ENCODE data around the gene EP400.

Gene EP400

DNA sequence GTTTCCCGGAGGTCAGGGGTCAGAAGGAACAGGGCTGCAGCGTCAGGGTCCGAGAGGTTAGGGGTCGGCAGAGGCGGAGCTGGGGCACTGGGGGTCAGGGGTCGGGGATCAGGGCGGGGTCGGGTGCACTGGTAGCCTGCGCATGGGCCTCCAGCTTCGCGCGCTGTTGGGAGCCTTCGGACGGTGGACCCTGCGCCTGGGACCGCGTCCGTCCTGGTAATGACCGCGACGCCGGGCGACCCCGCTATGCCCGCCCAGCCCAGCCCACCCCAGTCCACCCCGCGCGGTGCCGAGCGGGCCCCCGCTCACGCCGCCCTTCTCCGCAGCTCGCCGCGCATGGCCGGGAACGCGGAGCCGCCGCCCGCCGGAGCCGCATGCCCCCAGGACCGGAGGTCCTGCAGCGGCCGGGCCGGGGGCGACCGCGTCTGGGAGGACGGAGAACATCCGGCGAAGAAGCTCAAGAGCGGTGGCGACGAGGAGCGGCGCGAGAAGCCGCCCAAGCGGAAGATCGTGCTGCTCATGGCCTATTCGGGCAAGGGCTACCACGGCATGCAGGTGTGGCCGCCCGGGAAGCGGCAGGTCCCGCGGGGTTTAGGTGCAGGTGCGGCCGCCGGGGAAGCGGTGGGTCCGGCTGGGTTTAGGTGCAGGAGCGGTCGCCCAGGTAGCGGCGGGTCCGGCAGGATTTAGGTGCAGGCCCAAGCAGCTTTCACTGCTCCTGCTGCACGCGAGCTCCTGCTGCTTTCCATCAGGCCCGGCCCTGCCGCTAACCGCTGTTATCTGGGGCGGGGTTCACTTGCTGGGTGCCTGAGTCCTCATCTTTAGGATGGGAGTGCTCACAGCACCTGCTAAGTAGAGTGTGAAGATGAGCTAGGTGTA is 19.9 kb upstream of the EP400 start (continued):
- TF ChIP-seq, protein P1, sequence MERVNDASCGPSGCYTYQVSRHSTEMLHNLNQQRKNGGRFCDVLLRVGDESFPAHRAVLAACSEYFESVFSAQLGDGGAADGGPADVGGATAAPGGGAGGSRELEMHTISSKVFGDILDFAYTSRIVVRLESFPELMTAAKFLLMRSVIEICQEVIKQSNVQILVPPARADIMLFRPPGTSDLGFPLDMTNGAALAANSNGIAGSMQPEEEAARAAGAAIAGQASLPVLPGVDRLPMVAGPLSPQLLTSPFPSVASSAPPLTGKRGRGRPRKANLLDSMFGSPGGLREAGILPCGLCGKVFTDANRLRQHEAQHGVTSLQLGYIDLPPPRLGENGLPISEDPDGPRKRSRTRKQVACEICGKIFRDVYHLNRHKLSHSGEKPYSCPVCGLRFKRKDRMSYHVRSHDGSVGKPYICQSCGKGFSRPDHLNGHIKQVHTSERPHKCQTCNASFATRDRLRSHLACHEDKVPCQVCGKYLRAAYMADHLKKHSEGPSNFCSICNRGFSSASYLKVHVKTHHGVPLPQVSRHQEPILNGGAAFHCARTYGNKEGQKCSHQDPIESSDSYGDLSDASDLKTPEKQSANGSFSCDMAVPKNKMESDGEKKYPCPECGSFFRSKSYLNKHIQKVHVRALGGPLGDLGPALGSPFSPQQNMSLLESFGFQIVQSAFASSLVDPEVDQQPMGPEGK (tag by site-specific recombination; IDR thresholded peaks at IDR 0.05) = no peak
- TF ChIP-seq ZEB2 (tag by site-specific recombination; IDR thresholded peaks at IDR 0.05) (no peak), ZNF677 (tag by site-specific recombination; IDR thresholded peaks at IDR 0.05) (no peak), ZNF610 (tag by site-specific recombination; IDR thresholded peaks at IDR 0.05; ENCODE audit: borderline replicate concordance) (peak; percentile 62; the same call in 1 of the 2 replicates), ZNF394 (tag by site-specific recombination; IDR thresholded peaks at IDR 0.05; ENCODE audit: borderline replicate concordance) (no peak), ZNF23 (tag by site-specific recombination; IDR thresholded peaks at IDR 0.05; ENCODE audit: borderline replicate concordance) (no peak), ZSCAN16 (tag by site-specific recombination; IDR thresholded peaks at IDR 0.05) (0 out of 2 replicates have a peak, but pooled peaks have one; percentile 3), ZNF10 (tag by site-specific recombination; IDR thresholded peaks at IDR 0.05) (peak; percentile 78), KLF16 (tag by site-specific recombination; IDR thresholded peaks at IDR 0.05) (no peak), GLIS1 (tag by site-specific recombination; IDR thresholded peaks at IDR 0.05) (no peak), KLF7 (tag by site-specific recombination; IDR thresholded peaks at IDR 0.05; ENCODE audit: borderline replicate concordance) (0 out of 2 replicates have a peak, but pooled peaks have one; percentile 32), ZNF121 (tag by site-specific recombination; IDR thresholded peaks at IDR 0.05) (no peak), KLF8 (tag by site-specific recombination; IDR thresholded peaks at IDR 0.05) (peak; percentile 49; the same call in 1 of the 2 replicates), ZFP41 (tag by site-specific recombination; IDR thresholded peaks at IDR 0.05; ENCODE audit: borderline replicate concordance) (no peak), ZNF341 (tag by site-specific recombination; IDR thresholded peaks at IDR 0.05; ENCODE audit: low read depth) (peak; percentile 26; the same call in 1 of the 2 replicates), ZNF24 (tag by site-specific recombination; IDR thresholded peaks at IDR 0.05) (no peak), ZNF140 (tag by site-specific recombination; IDR thresholded peaks at IDR 0.05) (no peak), ZNF416 (tag by site-specific recombination; IDR thresholded peaks at IDR 0.05) (no peak), ZNF76 (tag by site-specific recombination; IDR thresholded peaks at IDR 0.05; ENCODE audit: borderline replicate concordance, low read depth) (peak; percentile 36; the same call in 1 of the 2 replicates), ZNF335 (tag by site-specific recombination; conservative IDR thresholded peaks at IDR 0.05) (peak; percentile 50), ZNF785 (tag by site-specific recombination; IDR thresholded peaks at IDR 0.05) (no peak), ZNF366 (tag by site-specific recombination; conservative IDR thresholded peaks at IDR 0.05) (no peak), PRDM1 (tag by site-specific recombination; IDR thresholded peaks at IDR 0.05) (0 out of 2 replicates have a peak, but pooled peaks have one; percentile 13)
- TF ChIP-seq, protein P2, sequence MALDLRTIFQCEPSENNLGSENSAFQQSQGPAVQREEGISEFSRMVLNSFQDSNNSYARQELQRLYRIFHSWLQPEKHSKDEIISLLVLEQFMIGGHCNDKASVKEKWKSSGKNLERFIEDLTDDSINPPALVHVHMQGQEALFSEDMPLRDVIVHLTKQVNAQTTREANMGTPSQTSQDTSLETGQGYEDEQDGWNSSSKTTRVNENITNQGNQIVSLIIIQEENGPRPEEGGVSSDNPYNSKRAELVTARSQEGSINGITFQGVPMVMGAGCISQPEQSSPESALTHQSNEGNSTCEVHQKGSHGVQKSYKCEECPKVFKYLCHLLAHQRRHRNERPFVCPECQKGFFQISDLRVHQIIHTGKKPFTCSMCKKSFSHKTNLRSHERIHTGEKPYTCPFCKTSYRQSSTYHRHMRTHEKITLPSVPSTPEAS (tag by site-specific recombination; IDR thresholded peaks at IDR 0.05) = no peak
- TF ChIP-seq, protein P3, sequence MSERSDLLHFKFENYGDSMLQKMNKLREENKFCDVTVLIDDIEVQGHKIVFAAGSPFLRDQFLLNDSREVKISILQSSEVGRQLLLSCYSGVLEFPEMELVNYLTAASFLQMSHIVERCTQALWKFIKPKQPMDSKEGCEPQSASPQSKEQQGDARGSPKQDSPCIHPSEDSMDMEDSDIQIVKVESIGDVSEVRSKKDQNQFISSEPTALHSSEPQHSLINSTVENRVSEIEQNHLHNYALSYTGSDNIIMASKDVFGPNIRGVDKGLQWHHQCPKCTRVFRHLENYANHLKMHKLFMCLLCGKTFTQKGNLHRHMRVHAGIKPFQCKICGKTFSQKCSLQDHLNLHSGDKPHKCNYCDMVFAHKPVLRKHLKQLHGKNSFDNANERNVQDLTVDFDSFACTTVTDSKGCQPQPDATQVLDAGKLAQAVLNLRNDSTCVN (tag by site-specific recombination; optimal IDR thresholded peaks at IDR 0.05) = peak; percentile 55
- TF ChIP-seq, protein P4, sequence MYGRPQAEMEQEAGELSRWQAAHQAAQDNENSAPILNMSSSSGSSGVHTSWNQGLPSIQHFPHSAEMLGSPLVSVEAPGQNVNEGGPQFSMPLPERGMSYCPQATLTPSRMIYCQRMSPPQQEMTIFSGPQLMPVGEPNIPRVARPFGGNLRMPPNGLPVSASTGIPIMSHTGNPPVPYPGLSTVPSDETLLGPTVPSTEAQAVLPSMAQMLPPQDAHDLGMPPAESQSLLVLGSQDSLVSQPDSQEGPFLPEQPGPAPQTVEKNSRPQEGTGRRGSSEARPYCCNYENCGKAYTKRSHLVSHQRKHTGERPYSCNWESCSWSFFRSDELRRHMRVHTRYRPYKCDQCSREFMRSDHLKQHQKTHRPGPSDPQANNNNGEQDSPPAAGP (tag by site-specific recombination; IDR thresholded peaks at IDR 0.05) = peak; percentile 29; the same call in 1 of the 2 replicates
- TF ChIP-seq, protein P5, sequence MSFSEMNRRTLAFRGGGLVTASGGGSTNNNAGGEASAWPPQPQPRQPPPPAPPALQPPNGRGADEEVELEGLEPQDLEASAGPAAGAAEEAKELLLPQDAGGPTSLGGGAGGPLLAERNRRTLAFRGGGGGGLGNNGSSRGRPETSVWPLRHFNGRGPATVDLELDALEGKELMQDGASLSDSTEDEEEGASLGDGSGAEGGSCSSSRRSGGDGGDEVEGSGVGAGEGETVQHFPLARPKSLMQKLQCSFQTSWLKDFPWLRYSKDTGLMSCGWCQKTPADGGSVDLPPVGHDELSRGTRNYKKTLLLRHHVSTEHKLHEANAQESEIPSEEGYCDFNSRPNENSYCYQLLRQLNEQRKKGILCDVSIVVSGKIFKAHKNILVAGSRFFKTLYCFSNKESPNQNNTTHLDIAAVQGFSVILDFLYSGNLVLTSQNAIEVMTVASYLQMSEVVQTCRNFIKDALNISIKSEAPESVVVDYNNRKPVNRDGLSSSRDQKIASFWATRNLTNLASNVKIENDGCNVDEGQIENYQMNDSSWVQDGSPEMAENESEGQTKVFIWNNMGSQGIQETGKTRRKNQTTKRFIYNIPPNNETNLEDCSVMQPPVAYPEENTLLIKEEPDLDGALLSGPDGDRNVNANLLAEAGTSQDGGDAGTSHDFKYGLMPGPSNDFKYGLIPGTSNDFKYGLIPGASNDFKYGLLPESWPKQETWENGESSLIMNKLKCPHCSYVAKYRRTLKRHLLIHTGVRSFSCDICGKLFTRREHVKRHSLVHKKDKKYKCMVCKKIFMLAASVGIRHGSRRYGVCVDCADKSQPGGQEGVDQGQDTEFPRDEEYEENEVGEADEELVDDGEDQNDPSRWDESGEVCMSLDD (tag by site-specific recombination; IDR thresholded peaks at IDR 0.05) = no peak
- TF ChIP-seq, protein P6, sequence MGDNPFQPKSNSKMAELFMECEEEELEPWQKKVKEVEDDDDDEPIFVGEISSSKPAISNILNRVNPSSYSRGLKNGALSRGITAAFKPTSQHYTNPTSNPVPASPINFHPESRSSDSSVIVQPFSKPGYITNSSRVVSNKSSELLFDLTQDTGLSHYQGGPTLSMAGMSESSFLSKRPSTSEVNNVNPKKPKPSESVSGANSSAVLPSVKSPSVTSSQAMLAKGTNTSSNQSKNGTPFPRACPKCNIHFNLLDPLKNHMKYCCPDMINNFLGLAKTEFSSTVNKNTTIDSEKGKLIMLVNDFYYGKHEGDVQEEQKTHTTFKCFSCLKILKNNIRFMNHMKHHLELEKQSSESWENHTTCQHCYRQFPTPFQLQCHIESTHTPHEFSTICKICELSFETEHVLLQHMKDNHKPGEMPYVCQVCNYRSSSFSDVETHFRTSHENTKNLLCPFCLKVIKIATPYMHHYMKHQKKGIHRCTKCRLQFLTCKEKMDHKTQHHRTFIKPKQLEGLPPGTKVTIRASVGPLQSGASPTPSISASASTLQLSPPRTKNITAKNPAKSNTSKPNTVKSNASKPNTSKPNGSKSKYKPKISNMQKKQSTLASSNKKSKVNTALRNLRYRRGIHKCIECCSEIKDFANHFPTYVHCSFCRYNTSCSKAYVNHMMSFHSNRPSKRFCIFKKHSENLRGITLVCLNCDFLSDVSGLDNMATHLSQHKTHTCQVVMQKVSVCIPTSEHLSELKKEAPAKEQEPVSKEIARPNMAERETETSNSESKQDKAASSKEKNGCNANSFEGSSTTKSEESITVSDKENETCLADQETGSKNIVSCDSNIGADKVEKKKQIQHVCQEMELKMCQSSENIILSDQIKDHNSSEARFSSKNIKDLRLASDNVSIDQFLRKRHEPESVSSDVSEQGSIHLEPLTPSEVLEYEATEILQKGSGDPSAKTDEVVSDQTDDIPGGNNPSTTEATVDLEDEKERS (tag by site-specific recombination; IDR thresholded peaks at IDR 0.05) = no peak
